ENCODE measurements around the gene ARL15. TPM values are rescaled to one million over a fixed set of nuclear protein-coding genes. Genes with fewer than 3 reads are reported as not detected.

ARL15 gene
- total RNA-seq, 4 donors from 2014 or later: 10.6 to 24.0 (median 18.9) TPM

DNA sequence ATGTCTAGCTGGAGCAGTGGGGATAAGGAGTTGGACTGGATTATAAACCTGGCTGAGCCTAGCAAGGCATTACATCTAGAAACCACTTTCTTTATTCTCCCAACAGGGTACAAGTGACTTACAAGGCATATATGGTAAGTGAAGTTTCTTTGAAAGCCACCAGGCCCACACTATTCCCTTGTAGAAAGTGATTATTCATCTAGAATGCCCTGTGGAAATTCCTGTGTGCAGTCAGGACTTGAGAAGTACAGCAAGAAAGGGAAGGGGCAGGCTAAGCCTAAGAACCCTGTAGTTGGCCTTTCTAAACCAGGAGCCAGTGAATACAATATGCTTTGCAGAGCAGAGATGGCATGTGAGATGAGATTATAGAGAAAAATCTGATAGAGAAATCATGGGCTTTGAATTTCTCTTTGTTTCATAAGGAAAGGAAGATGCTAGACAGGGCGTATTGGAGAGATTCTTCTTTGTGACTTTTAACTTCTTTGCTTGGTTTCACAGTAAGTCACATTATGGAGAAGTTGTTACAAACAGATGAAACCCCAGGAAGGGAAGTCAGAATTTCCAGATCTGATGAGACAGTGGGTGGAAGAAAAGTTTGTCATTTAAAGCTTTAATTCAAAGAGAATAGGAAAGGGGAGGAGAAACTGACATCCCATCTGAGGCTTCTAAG, 428.2 kb downstream of the ARL15 start:
- ATAC-seq: no peak
- H3K9me3 ChIP-seq: no peaks in the 10 kb centered on the region
- H3K4me1 ChIP-seq: no peaks in the 10 kb centered on the region
- no peak overlapping the region for H3K27ac ChIP-seq
- no peaks in the 10 kb centered on the region for H3K36me3 ChIP-seq
- WGBS, 2 donors (ENCODE audit: low coverage in 1 of 2): 86 to 89% methylated on average over 1 of the region's 1 CpG
- TF ChIP-seq POLR2AphosphoS5 (IDR thresholded peaks at IDR 0.05) (no peak), EP300 (IDR thresholded peaks at IDR 0.05) (no peak), POLR2A (IDR thresholded peaks at IDR 0.05) (no peak)
- TF ChIP-seq, protein P1, sequence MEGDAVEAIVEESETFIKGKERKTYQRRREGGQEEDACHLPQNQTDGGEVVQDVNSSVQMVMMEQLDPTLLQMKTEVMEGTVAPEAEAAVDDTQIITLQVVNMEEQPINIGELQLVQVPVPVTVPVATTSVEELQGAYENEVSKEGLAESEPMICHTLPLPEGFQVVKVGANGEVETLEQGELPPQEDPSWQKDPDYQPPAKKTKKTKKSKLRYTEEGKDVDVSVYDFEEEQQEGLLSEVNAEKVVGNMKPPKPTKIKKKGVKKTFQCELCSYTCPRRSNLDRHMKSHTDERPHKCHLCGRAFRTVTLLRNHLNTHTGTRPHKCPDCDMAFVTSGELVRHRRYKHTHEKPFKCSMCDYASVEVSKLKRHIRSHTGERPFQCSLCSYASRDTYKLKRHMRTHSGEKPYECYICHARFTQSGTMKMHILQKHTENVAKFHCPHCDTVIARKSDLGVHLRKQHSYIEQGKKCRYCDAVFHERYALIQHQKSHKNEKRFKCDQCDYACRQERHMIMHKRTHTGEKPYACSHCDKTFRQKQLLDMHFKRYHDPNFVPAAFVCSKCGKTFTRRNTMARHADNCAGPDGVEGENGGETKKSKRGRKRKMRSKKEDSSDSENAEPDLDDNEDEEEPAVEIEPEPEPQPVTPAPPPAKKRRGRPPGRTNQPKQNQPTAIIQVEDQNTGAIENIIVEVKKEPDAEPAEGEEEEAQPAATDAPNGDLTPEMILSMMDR (IDR thresholded peaks at IDR 0.05): no peak
- no peak overlapping the region for H3K4me3 ChIP-seq
- no peaks in the 10 kb centered on the region for H3K27me3 ChIP-seq

DNA sequence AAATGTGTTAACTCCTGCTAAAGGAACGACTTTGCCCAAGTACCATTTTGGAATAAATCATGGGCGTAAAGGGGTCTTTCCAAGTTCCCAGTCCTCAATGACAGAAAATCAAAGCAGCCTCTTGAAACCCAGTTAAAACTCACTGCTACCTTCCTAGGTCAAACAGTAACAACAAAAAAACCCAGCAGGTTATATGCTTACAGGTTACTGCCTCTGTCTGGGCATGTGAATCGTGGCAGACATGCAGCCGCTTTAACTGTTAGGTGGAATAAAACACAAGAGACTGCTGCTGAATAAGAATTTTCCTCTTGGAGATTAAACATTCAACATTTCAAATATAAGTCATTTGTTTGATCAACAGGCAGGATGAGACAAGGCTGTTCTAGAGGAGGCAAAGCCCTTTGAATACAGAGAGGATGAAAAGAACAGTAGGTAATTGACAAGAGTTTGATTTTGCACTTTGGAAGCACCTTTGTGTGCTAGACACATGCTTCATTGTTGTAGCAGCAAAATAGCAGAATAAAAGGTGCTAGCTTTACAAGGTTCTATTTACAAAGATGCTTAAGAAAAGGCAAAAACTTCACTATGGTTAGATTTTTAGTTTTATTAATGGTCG, 430.6 kb downstream of the ARL15 start:
- Histone ChIP-seq H3K4me1 (no peaks in the 10 kb centered on the region), H3K9me3 (no peaks in the 10 kb centered on the region), H3K27ac (no peak overlapping the region), H3K36me3 (no peaks in the 10 kb centered on the region), H3K4me3 (no peak overlapping the region), H3K27me3 (no peaks in the 10 kb centered on the region)
- ATAC-seq: no peak
- TF ChIP-seq, protein P1 (IDR thresholded peaks at IDR 0.05): no peak
- TF ChIP-seq POLR2A (IDR thresholded peaks at IDR 0.05): no peak
- 91 to 100% methylated on average over 3 to 5 of the region's 5 CpGs for WGBS, 2 donors (ENCODE audit: low coverage in 1 of 2)

DNA sequence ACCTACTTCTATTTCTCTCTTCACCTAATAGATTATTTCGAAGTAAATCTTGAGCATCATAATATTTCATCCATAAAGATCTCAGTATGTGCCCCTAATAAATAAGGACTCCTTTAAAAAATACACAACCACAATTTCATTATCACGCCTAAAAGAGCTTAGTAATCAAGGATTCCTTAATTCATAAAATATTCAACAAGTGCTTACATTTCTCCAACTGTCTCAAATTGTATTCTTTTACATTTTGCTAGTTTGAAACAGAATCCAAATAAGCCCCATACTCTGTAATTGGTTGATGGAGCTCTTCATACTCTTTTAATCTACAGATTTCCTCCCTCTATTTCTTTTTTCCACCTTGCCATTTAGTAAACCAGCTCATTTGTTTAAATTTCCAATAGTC, 432.4 kb downstream of the ARL15 start:
- H3K4me1 ChIP-seq: no peaks in the 10 kb centered on the region
- H3K36me3 ChIP-seq: no peaks in the 10 kb centered on the region
- no peak for ATAC-seq
- no peaks in the 10 kb centered on the region for H3K27me3 ChIP-seq
- H3K4me3 ChIP-seq: no peak overlapping the region
- TF ChIP-seq POLR2AphosphoS5 (IDR thresholded peaks at IDR 0.05) (no peak), POLR2A (IDR thresholded peaks at IDR 0.05) (no peak), EP300 (IDR thresholded peaks at IDR 0.05) (no peak)
- TF ChIP-seq, protein P1 (IDR thresholded peaks at IDR 0.05): no peak
- H3K27ac ChIP-seq: no peak overlapping the region
- H3K9me3 ChIP-seq: no peaks in the 10 kb centered on the region
- WGBS, 2 donors (ENCODE audit: low coverage in 1 of 2): 86% methylated on average over 2 of the region's 2 CpGs

DNA sequence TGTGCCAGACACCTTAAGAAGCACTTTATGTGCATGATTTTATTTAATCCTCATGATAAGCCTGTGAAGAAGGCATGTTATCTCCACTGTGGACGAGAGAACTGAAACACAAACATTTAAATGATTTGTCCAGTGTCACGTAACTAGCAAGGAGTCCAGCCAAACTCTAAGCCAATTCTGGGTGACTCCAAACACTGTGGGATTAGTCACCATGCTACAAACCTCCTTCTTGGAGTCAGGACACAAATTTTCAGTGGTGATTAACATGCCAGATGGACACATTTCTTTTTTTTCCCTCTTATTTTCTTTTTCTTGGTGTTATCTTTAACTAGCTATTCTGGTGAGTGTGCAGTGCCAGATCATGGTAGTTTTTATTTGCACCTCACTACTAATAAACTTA, 433.1 kb downstream of the ARL15 start:
- H3K4me3 ChIP-seq: no peak overlapping the region
- no peaks in the 10 kb centered on the region for H3K4me1 ChIP-seq
- H3K27me3 ChIP-seq: no peaks in the 10 kb centered on the region
- H3K27ac ChIP-seq: no peak overlapping the region
- TF ChIP-seq, protein P1 (IDR thresholded peaks at IDR 0.05): no peak
- no peak for TF ChIP-seq POLR2A (IDR thresholded peaks at IDR 0.05)
- TF ChIP-seq EP300 (IDR thresholded peaks at IDR 0.05): no peak
- no peak for TF ChIP-seq POLR2AphosphoS5 (IDR thresholded peaks at IDR 0.05)
- no peak for ATAC-seq
- H3K9me3 ChIP-seq: no peaks in the 10 kb centered on the region
- 21 to 22% methylated on average over 2 of the region's 2 CpGs for WGBS, 2 donors (ENCODE audit: low coverage in 1 of 2)
- H3K36me3 ChIP-seq: no peaks in the 10 kb centered on the region

DNA sequence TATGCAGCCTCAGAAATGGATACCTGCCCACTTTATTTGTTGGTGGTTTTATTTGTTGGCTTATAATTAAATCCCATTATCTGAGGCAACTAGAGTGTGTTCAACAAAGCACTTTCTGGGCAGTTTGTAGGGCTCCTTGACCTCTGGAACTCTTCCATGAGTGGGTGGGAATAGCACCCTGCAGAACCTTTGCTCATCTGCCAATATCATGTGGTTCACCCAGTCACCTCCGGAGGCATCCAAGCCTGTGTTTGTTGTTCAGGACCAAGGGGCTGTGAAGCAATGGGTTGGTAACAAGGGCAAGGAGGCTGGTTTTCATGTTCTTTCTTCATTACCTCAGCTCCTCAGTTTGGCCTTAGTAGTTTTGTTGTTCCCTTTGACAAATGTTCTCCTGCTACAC, 436.0 kb downstream of the ARL15 start:
- no peak for ATAC-seq
- 50 to 71% methylated on average over 1 of the region's 1 CpG for WGBS, 2 donors (ENCODE audit: low coverage in 1 of 2)

More for the DNA sequence above, 436.0 kb downstream of the ARL15 start:
- Histone ChIP-seq H3K27me3 (no peaks in the 10 kb centered on the region), H3K9me3 (no peaks in the 10 kb centered on the region), H3K27ac (no peak overlapping the region), H3K4me3 (no peak overlapping the region), H3K36me3 (no peaks in the 10 kb centered on the region), H3K4me1 (no peaks in the 10 kb centered on the region)
- TF ChIP-seq, protein P1 (IDR thresholded peaks at IDR 0.05): no peak
- no peak for TF ChIP-seq EP300 (IDR thresholded peaks at IDR 0.05)
- no peak for TF ChIP-seq POLR2AphosphoS5 (IDR thresholded peaks at IDR 0.05)
- no peak for TF ChIP-seq POLR2A (IDR thresholded peaks at IDR 0.05)
